Tibial nerve (tissue), 4 donors: ENCODE results near the gene C14orf93. TPM values are rescaled to one million over a fixed set of nuclear protein-coding genes. Genes with fewer than 3 reads are reported as not detected.
A peak's percentile ranks its signal among the peaks of the same experiment; 100 is the strongest.

ENCODE experiments used
- DNase-seq, 2 donors: peaks; one replicate each; pipeline ENCODE4 v3.0.0-alpha.2; 2019; ENCODE audit warnings: low spot score in 2 of 2
- H3K27ac ChIP-seq, 4 donors: fragments of 200-600 bp; sonication (generic) in 3 of 4; one replicate each; pipeline ENCODE4 v1.5.1; 2017 to 2019; ENCODE audit warnings: mild to moderate bottlenecking in 1 of 4
- H3K27me3 ChIP-seq, 2 donors: fragments of 200-600 bp; sonication (generic) in 1 of 2; one replicate each; pipeline versions ENCODE4 v1.5.1 to v1.6.0; 2017 to 2019
- H3K36me3 ChIP-seq, 3 donors: fragments of 200-600 bp; sonication (generic); one replicate each; pipeline ENCODE4 v1.5.1; 2018 to 2019
- H3K4me1 ChIP-seq, 4 donors: fragments of 200-600 bp; sonication (generic) in 3 of 4; one replicate each; pipeline ENCODE4 v1.5.1; 2017 to 2019
- H3K4me3 ChIP-seq, 4 donors: fragments of 200-600 bp; sonication (generic) in 3 of 4; one replicate each; pipeline ENCODE4 v1.5.1; 2017 to 2019; ENCODE audit warnings: mild to moderate bottlenecking in 1 of 4, moderate library complexity in 1 of 4
- H3K9me3 ChIP-seq, 4 donors: fragments of 200-600 bp; sonication (generic) in 3 of 4; one replicate each; pipeline ENCODE4 v1.5.1; 2017 to 2019
- CTCF ChIP-seq, 5 experiments: fragments of 200-600 bp in 3 of 5; fragments of 450-650 bp in 2 of 5; sonication (generic) in 3 of 5; IDR thresholded peaks; one replicate each; pipeline ENCODE4 v1.5.1; 2016 to 2019; ENCODE audit warnings: antibody characterized with exemption in 5 of 5, mild to moderate bottlenecking in 3 of 5, moderate library complexity in 2 of 5
- EP300 ChIP-seq, 2 donors: sonication (generic); formaldehyde crosslinking; IDR thresholded peaks; one replicate each; pipeline ENCODE4 v1.6.1; 2017; ENCODE audit warnings: antibody characterized with exemption in 2 of 2, mild to moderate bottlenecking in 1 of 2
- POLR2A ChIP-seq, 2 donors: fragments of 450-650 bp; IDR thresholded peaks; one replicate each; pipeline ENCODE4 v1.6.1; 2017; ENCODE audit warnings: antibody characterized with exemption in 2 of 2, mild to moderate bottlenecking in 2 of 2, moderate library complexity in 2 of 2
- WGBS, 2 donors: methylation state at CpG; one replicate each; pipeline ENCODE4 v1.1.5; 2018; 5-methylcytosine and 5-hydroxymethylcytosine counted together
- total RNA-seq, 4 donors: library from RNA; depleted of rRNA; stranded (reverse); fragments of >200 nt; gene quantifications; one replicate each; pipeline ENCODE4 v1.1.0, GENCODE V29; 2016

The C14orf93 gene
- total RNA-seq, 4 donors from 2014 or later, result 8.4 to 18.6 (median 9.5) TPM

DNA sequence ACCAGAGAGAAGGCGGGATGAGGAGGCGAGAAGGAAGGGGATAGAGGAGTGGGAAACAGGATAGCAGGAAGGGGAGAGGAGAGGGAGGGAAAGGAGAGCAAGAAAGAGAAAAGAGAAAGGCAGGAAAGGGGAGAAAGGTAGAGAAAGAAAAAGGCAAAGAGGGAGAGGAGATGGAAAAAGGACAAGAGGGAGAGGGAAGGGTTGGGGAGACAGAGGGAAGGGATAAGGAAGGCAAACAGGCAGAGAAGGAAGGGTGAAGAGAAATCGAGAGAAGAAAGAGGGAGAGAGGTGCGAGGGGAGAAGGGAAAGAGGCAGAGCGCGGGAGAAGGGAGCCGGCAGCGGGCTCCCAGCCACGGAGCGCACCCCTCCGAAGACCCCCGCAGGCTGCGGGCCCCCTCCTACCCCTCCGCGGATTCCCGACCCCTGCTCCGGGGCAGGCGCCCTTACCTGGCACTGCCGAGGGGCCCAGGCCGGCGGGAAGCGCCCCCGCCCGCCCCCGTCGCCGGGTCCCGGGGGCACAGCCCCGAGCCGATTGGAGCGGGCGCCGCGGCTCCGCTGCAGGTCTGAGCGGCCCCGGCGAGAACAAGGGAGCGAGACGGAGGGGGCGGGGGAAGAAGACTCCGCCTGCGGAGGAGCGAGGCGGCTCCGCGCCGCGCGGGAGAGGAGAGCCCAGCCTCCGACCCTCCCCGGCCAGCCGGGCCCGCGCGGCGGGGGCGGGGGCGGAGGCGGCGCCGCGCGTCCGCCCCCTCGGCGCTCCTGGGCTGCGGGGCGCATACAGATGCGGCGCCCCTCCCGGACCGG is 47.2 kb upstream of the C14orf93 start, which contains the start of gene CDH24:
Gene CDH24, minus strand, starts transcription at position 565 of the 801 bp plus-strand sequence. CDS start 1,787 bp downstream, outside the sequence.
- H3K4me1 ChIP-seq, result peaks cover 0 to 27% (median 8%) of the 10 kb centered on the region in 4 donors
- DNase-seq, result peak; percentile 40 to 48
- H3K36me3 ChIP-seq, result peaks cover 0 to 36% (median 15%) of the 10 kb centered on the region in 3 donors
- no peaks in the 10 kb centered on the region for H3K27me3 ChIP-seq
- TF ChIP-seq CTCF (IDR thresholded peaks at IDR 0.05) (no peak), POLR2A (IDR thresholded peaks at IDR 0.05) (no peak), EP300 (IDR thresholded peaks at IDR 0.05) (no peak)
- peak within 1 kb of the TSS; percentile 17 to 77 (median 46) for H3K27ac ChIP-seq
- H3K4me3 ChIP-seq, result peak within 1 kb of the TSS; percentile 52 to 83 (median 58)
- WGBS, 2 donors, result 5 to 6% methylated on average over 19 to 23 of the region's 73 CpGs
- H3K9me3 ChIP-seq, result no peaks in the 10 kb centered on the region

DNA sequence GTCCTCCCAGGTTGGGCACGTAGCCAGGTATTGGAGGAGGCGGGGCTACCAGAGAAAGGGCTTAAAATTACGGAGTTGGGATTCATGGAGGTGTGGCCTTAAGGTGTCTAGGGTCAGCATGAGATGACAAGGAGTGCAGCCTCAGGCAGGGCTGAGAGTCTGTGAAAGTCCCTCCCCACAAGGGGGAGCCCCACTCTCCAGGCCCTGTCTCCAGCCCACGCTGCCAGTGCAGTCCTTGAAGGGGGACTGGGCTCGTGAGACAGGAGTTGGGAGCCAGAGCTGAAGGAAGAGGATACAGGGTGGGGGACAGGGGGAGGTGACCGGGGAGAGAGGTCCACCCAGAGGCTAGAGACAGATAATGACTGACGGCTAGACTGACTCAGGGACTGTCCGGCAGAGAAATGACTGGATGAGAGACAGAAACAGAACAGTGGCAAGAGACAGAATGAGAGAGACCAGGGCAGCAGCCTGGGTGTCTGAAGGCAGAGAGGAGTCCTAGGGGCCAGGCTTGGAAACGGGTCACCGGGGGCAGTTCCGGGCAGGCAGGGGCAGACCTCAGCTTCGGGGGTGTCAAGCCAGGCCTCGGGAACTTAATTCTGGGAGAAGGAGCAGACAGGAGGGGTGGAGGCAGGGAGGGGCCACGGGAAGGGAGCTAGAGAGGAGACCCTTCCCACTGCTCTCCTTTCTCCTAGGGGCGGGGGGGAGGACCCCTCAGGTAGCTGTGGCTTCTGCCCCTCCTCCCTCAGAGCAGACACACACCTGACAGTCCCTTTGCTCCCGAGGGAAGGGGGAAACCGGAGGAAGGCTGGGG is 46.4 kb upstream of the C14orf93 start:
- Histone ChIP-seq H3K27me3 (no peaks in the 10 kb centered on the region), H3K4me1 (peaks cover 0 to 23% (median 7%) of the 10 kb centered on the region in 4 donors), H3K36me3 (peaks cover 0 to 28% (median 15%) of the 10 kb centered on the region in 3 donors), H3K4me3 (peak overlapping the region in 2 of 4 donors; percentile 2 to 83), H3K9me3 (no peaks in the 10 kb centered on the region), H3K27ac (peak overlapping the region in 1 of 4 donors; percentile 6)
- 11 to 14% methylated on average over 17 of the region's 17 CpGs for WGBS, 2 donors
- DNase-seq, result peak in 1 of 2 donors; percentile 31
- TF ChIP-seq CTCF (IDR thresholded peaks at IDR 0.05) (peak; percentile 44 to 67 (median 54)), EP300 (IDR thresholded peaks at IDR 0.05) (no peak), POLR2A (IDR thresholded peaks at IDR 0.05) (no peak)

- WGBS, 2 donors, result 63 to 80% methylated on average over 4 to 5 of the region's 6 CpGs
- no peaks in the 10 kb centered on the region for H3K9me3 ChIP-seq
- peaks cover 0 to 23% (median 7%) of the 10 kb centered on the region in 4 donors for H3K4me1 ChIP-seq
- H3K36me3 ChIP-seq, result peaks cover 0 to 22% (median 9%) of the 10 kb centered on the region in 3 donors
- no peak for TF ChIP-seq EP300 (IDR thresholded peaks at IDR 0.05)
- TF ChIP-seq CTCF (IDR thresholded peaks at IDR 0.05), result no peak
- TF ChIP-seq POLR2A (IDR thresholded peaks at IDR 0.05), result no peak
- no peaks in the 10 kb centered on the region for H3K27me3 ChIP-seq
- DNase-seq, result no peak
- no peak overlapping the region for H3K27ac ChIP-seq
- no peak overlapping the region for H3K4me3 ChIP-seq
These were observed 45.7 kb upstream of the C14orf93 start for GRCh38 chr14:23055621-23056144.

DNA sequence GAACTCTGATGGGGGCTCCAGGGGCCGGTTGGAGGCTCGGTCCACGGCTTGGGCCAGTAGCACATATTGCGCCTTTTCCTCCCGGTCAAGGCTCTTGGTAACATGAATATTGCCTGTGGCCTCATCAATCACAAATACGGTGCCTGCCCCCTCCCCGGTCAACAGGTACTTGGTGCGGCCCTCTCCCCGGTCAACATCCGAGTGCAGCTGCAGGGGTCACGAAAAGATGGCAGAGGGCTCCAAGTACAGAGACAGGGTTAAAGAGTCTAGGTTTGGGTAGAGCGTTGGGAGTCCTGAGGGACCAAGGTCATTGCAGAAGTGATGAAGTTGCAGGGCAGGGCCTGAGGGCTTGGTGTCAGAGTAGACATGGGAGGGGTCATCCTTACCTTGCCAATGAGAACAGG is 45.2 kb upstream of the C14orf93 start:
- Histone ChIP-seq H3K36me3 (peaks cover 0 to 16% (median 5%) of the 10 kb centered on the region in 3 donors), H3K27me3 (no peaks in the 10 kb centered on the region), H3K4me3 (no peak overlapping the region), H3K9me3 (no peaks in the 10 kb centered on the region), H3K27ac (no peak overlapping the region), H3K4me1 (peaks cover 0 to 23% (median 7%) of the 10 kb centered on the region in 4 donors)
- WGBS, 2 donors, result 94 to 97% methylated on average over 12 of the region's 12 CpGs
- no peak for DNase-seq
- no peak for TF ChIP-seq POLR2A (IDR thresholded peaks at IDR 0.05)
- no peak for TF ChIP-seq EP300 (IDR thresholded peaks at IDR 0.05)
- no peak for TF ChIP-seq CTCF (IDR thresholded peaks at IDR 0.05)
